Measurements from ENCODE around the gene BSCL2. TPM values are rescaled to one million over a fixed set of nuclear protein-coding genes. Genes with fewer than 3 reads are reported as not detected.

Gene BSCL2
- total and polyA plus RNA-seq, 2 of the 13 experiments (the other 11 are each of a cell fraction or from before 2014, with no cell fraction given): 19.5 to 21.1 TPM

- TF ChIP-seq ELF4 (CRISPR knock-in tag; IDR thresholded peaks at IDR 0.05; ENCODE audit: borderline replicate concordance) (0 out of 2 replicates have a peak, but pooled peaks have one; percentile 16), ZNF546 (CRISPR knock-in tag; conservative IDR thresholded peaks at IDR 0.05) (0 out of 2 replicates have a peak, but pooled peaks have one; percentile 24), DMTF1 (CRISPR knock-in tag; IDR thresholded peaks at IDR 0.05) (no peak), SNAPC5 (CRISPR knock-in tag; IDR thresholded peaks at IDR 0.05; ENCODE audit: borderline replicate concordance) (no peak), GLMP (CRISPR knock-in tag; IDR thresholded peaks at IDR 0.05; ENCODE audit: borderline replicate concordance) (no peak), MXD4 (CRISPR knock-in tag; IDR thresholded peaks at IDR 0.05) (no peak; the same call in 1 of the 2 replicates), GTF2F1 (IDR thresholded peaks at IDR 0.05; ENCODE audit: low read length) (no peak), TAF1 (CRISPR knock-in tag; IDR thresholded peaks at IDR 0.05) (peak; percentile 34; the same call in 1 of the 2 replicates), TSC22D2 (CRISPR knock-in tag; IDR thresholded peaks at IDR 0.05; ENCODE audit: borderline replicate concordance) (no peak), NCOA5 (CRISPR knock-in tag; IDR thresholded peaks at IDR 0.05) (no peak), NFE2L2 (IDR thresholded peaks at IDR 0.05; ENCODE audit: low read length) (no peak), SNRNP70 (IDR thresholded peaks at IDR 0.05; ENCODE audit: low read depth, low read length) (no peak), ZNF143 (CRISPR knock-in tag; IDR thresholded peaks at IDR 0.05) (peak; percentile 45; the same call in 1 of the 2 replicates), ZFP62 (CRISPR knock-in tag; IDR thresholded peaks at IDR 0.05) (no peak), RARA (CRISPR knock-in tag; IDR thresholded peaks at IDR 0.05) (no peak), DMAP1 (CRISPR knock-in tag; IDR thresholded peaks at IDR 0.05) (peak; percentile 35), ETV5 (CRISPR knock-in tag; IDR thresholded peaks at IDR 0.05; ENCODE audit: borderline replicate concordance) (peak; percentile 10; the same call in 1 of the 2 replicates), FLYWCH1 (CRISPR knock-in tag; IDR thresholded peaks at IDR 0.05) (no peak), ZNF138 (CRISPR knock-in tag; IDR thresholded peaks at IDR 0.05; ENCODE audit: low read depth) (no peak), SRSF1 (optimal IDR thresholded peaks at IDR 0.05; ENCODE audit: low read depth, low read length) (peak; percentile 13), U2AF1 (optimal IDR thresholded peaks at IDR 0.05; ENCODE audit: low read depth, low read length) (no peak), ZNF572 (CRISPR knock-in tag; IDR thresholded peaks at IDR 0.05) (no peak), ZNF12 (CRISPR knock-in tag; IDR thresholded peaks at IDR 0.05) (0 out of 2 replicates have a peak, but pooled peaks have one; percentile 7)
- TF ChIP-seq, protein P1, sequence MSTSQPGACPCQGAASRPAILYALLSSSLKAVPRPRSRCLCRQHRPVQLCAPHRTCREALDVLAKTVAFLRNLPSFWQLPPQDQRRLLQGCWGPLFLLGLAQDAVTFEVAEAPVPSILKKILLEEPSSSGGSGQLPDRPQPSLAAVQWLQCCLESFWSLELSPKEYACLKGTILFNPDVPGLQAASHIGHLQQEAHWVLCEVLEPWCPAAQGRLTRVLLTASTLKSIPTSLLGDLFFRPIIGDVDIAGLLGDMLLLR (CRISPR knock-in tag; IDR thresholded peaks at IDR 0.05): no peak
- TF ChIP-seq, protein P2, sequence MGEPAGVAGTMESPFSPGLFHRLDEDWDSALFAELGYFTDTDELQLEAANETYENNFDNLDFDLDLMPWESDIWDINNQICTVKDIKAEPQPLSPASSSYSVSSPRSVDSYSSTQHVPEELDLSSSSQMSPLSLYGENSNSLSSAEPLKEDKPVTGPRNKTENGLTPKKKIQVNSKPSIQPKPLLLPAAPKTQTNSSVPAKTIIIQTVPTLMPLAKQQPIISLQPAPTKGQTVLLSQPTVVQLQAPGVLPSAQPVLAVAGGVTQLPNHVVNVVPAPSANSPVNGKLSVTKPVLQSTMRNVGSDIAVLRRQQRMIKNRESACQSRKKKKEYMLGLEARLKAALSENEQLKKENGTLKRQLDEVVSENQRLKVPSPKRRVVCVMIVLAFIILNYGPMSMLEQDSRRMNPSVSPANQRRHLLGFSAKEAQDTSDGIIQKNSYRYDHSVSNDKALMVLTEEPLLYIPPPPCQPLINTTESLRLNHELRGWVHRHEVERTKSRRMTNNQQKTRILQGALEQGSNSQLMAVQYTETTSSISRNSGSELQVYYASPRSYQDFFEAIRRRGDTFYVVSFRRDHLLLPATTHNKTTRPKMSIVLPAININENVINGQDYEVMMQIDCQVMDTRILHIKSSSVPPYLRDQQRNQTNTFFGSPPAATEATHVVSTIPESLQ (CRISPR knock-in tag; conservative IDR thresholded peaks at IDR 0.05): no peak
Observed at GRCh38 chr11:62728171-62728988, 21.2 kb upstream of the BSCL2 start, which contains the start of gene TTC9C (continued).

Data from HepG2 (cell line).